ENCODE results near the gene SLC6A18.

DNA sequence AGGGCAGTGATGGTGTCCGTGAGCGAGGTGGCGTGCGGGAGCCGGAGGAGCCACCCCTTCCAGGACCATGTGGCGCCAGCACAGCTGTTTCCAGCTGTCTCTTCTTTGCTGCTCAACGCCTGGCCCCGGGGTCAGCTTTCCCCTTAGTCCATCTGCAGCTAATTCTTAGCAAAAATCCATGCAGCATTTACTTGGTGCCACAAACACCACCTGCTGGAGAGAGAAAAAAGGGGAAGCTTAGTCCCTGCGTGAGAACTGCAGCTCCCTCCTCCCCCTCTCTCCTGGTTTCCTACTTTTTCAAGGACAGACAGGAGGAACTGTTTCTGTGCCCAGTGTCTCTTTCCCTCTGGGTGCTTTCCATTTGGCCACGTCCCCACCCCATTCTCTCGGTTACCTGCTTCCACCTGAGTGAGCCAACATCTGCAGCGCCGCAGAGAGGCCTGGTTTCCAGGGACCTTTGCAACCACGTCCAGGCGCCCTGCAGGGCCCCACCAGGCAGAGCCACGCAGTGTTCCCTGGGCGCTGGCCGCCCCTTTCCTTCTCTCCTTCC is 20.4 kb upstream of the SLC6A18 start:
- TF ChIP-seq, protein P1, sequence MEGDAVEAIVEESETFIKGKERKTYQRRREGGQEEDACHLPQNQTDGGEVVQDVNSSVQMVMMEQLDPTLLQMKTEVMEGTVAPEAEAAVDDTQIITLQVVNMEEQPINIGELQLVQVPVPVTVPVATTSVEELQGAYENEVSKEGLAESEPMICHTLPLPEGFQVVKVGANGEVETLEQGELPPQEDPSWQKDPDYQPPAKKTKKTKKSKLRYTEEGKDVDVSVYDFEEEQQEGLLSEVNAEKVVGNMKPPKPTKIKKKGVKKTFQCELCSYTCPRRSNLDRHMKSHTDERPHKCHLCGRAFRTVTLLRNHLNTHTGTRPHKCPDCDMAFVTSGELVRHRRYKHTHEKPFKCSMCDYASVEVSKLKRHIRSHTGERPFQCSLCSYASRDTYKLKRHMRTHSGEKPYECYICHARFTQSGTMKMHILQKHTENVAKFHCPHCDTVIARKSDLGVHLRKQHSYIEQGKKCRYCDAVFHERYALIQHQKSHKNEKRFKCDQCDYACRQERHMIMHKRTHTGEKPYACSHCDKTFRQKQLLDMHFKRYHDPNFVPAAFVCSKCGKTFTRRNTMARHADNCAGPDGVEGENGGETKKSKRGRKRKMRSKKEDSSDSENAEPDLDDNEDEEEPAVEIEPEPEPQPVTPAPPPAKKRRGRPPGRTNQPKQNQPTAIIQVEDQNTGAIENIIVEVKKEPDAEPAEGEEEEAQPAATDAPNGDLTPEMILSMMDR (IDR thresholded peaks at IDR 0.05; ENCODE audit: low read depth, low read length) = no peak
- no peak for TF ChIP-seq EZH2phosphoT487 (IDR thresholded peaks at IDR 0.05; ENCODE audit: low read depth)

All from OCI-LY3 (cell line).